WTC11 (cell line): ENCODE results near the gene CYP8B1.

Source experiments
- AR ChIP-seq: fragments of 250-450 bp; sonication (Bioruptor Pico); IDR thresholded peaks from 2 replicates; pipeline ENCODE4 v1.9.0; 2021; ENCODE audit warnings: mild to moderate bottlenecking
- GABPB1 ChIP-seq: sonication (generic); formaldehyde crosslinking; IDR thresholded peaks from 2 replicates; pipeline ENCODE4 v1.8.1; 2023; ENCODE audit warnings: mild to moderate bottlenecking, missing genetic modification reagents
- JUN ChIP-seq: sonication (generic); formaldehyde crosslinking; IDR thresholded peaks from 2 replicates; pipeline ENCODE4 v1.8.0; 2023; ENCODE audit warnings: mild to moderate bottlenecking, missing genetic modification reagents
- KAT7 ChIP-seq: sonication (generic); formaldehyde crosslinking; IDR thresholded peaks from 2 replicates; pipeline ENCODE4 v1.8.1; 2023; ENCODE audit warnings: missing genetic modification reagents, mild to moderate bottlenecking, borderline replicate concordance
- PRRX2 ChIP-seq: fragments of 250-450 bp; sonication (Bioruptor Pico); IDR thresholded peaks from 2 replicates; pipeline ENCODE4 v1.8.0; 2021; ENCODE audit warnings: mild to moderate bottlenecking
- SP1 ChIP-seq: sonication (generic); formaldehyde crosslinking; conservative IDR thresholded peaks from 2 replicates; pipeline ENCODE4 v1.8.1; 2022; ENCODE audit warnings: missing genetic modification reagents
- ZNF396 ChIP-seq: fragments of 250-450 bp; sonication (Bioruptor Pico); IDR thresholded peaks from 2 replicates; pipeline ENCODE4 v1.8.0; 2021; ENCODE audit warnings: mild to moderate bottlenecking, moderate library complexity, borderline replicate concordance
- TF ChIP-seq, protein P1 (sequence below): fragments of 200-600 bp; IDR thresholded peaks from 2 replicates; pipeline ENCODE4 v1.8.0; 2022; ENCODE audit warnings: antibody characterized with exemption

DNA sequence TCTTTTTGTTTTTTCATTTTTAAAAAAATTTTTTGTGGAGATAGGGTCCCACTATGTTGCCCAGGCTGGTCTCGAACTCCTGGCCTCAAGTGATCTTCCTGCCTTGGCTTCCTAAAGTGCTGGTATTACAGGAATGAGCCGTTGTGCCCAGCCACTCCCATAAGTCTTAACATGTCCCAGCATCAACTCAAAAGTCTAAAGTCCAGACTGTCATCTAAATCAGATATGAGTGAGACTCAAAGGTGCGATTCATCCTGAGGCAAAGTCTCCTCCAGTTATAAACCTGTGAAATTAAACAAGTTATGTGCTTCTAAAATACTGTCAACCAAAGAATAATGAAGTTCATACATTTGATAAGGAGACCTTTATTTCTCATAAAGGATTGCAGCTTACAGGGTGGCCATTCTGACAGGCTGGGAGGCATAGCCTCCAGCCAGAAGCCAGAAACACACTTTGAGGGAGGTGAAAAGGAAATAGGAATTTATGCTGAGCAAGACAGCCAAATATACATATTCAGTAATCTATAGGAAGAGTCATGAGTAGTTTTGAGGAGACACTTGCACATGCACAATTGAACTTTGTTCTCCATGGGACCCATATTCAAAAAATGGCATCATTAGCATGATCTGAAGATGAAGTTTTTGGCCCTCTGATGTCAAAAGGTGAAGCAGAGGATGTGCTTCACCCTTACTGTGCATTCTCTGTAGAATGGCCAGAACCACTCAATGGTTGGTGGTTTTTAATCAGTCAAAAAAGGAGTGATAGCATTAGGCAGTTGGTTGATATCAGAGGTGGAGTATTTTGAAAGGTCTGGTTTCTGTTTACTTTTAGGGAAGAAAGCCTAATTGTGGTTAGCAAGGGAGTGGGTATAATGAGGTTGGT lies 19.3 kb upstream of the CYP8B1 start:
- TF ChIP-seq, protein P1, sequence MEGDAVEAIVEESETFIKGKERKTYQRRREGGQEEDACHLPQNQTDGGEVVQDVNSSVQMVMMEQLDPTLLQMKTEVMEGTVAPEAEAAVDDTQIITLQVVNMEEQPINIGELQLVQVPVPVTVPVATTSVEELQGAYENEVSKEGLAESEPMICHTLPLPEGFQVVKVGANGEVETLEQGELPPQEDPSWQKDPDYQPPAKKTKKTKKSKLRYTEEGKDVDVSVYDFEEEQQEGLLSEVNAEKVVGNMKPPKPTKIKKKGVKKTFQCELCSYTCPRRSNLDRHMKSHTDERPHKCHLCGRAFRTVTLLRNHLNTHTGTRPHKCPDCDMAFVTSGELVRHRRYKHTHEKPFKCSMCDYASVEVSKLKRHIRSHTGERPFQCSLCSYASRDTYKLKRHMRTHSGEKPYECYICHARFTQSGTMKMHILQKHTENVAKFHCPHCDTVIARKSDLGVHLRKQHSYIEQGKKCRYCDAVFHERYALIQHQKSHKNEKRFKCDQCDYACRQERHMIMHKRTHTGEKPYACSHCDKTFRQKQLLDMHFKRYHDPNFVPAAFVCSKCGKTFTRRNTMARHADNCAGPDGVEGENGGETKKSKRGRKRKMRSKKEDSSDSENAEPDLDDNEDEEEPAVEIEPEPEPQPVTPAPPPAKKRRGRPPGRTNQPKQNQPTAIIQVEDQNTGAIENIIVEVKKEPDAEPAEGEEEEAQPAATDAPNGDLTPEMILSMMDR, result no peak
- TF ChIP-seq AR (CRISPR knock-in tag) (no peak), ZNF396 (CRISPR knock-in tag) (no peak), KAT7 (CRISPR knock-in tag) (no peak), JUN (CRISPR knock-in tag) (no peak), GABPB1 (CRISPR knock-in tag) (no peak), SP1 (CRISPR knock-in tag) (no peak), PRRX2 (CRISPR knock-in tag) (no peak)
